ENCODE data around the gene TTI1.

The TTI1 gene

GRCh38 chr20:37934634-37935375 lies 98.5 kb downstream of the TTI1 start:
- ATAC-seq: no peak
- TF ChIP-seq ZFP3 (CRISPR knock-in tag; IDR thresholded peaks at IDR 0.05) (no peak), ZNF565 (CRISPR knock-in tag; conservative IDR thresholded peaks at IDR 0.05; ENCODE audit: low read depth) (no peak), PPARA (CRISPR knock-in tag; IDR thresholded peaks at IDR 0.05; ENCODE audit: borderline replicate concordance) (no peak), ZC3H10 (CRISPR knock-in tag; IDR thresholded peaks at IDR 0.05) (no peak), ISL1 (CRISPR knock-in tag; IDR thresholded peaks at IDR 0.05) (no peak), BACH2 (CRISPR knock-in tag; IDR thresholded peaks at IDR 0.05; ENCODE audit: borderline replicate concordance) (no peak), CSRNP3 (CRISPR knock-in tag; IDR thresholded peaks at IDR 0.05) (no peak), TSHZ2 (CRISPR knock-in tag; IDR thresholded peaks at IDR 0.05) (no peak), ZFP30 (CRISPR knock-in tag; IDR thresholded peaks at IDR 0.05) (no peak), CREB5 (CRISPR knock-in tag; IDR thresholded peaks at IDR 0.05; ENCODE audit: low read depth) (no peak), ESRRG (CRISPR knock-in tag; IDR thresholded peaks at IDR 0.05) (no peak), ZNF8 (CRISPR knock-in tag; IDR thresholded peaks at IDR 0.05) (no peak), SNAI2 (CRISPR knock-in tag; IDR thresholded peaks at IDR 0.05) (no peak), RARB (CRISPR knock-in tag; IDR thresholded peaks at IDR 0.05) (no peak)

GRCh38 chr20:37933786-37934633 lies 99.2 kb downstream of the TTI1 start:
- TF ChIP-seq RARB (CRISPR knock-in tag; IDR thresholded peaks at IDR 0.05) (no peak), PATZ1 (CRISPR knock-in tag; IDR thresholded peaks at IDR 0.05; ENCODE audit: borderline replicate concordance) (no peak), SNAI2 (CRISPR knock-in tag; IDR thresholded peaks at IDR 0.05) (no peak), ESRRG (CRISPR knock-in tag; IDR thresholded peaks at IDR 0.05) (no peak), CSRNP3 (CRISPR knock-in tag; IDR thresholded peaks at IDR 0.05) (no peak), BACH2 (CRISPR knock-in tag; IDR thresholded peaks at IDR 0.05; ENCODE audit: borderline replicate concordance) (no peak), ZFP30 (CRISPR knock-in tag; IDR thresholded peaks at IDR 0.05) (no peak), ZNF565 (CRISPR knock-in tag; conservative IDR thresholded peaks at IDR 0.05; ENCODE audit: low read depth) (no peak), ZC3H10 (CRISPR knock-in tag; IDR thresholded peaks at IDR 0.05) (no peak), ISL1 (CRISPR knock-in tag; IDR thresholded peaks at IDR 0.05) (no peak), ARNTL (CRISPR knock-in tag; IDR thresholded peaks at IDR 0.05; ENCODE audit: borderline replicate concordance, low read depth) (no peak), ZFP3 (CRISPR knock-in tag; IDR thresholded peaks at IDR 0.05) (no peak), CSDC2 (CRISPR knock-in tag; IDR thresholded peaks at IDR 0.05) (no peak), POU6F1 (CRISPR knock-in tag; IDR thresholded peaks at IDR 0.05; ENCODE audit: borderline replicate concordance, low read depth) (no peak), TCF4 (CRISPR knock-in tag; IDR thresholded peaks at IDR 0.05; ENCODE audit: borderline replicate concordance) (no peak)
- no peak for ATAC-seq
